Right renal pelvis (tissue), 4 donors: ENCODE measurements around the gene CCL5. TPM values are rescaled to one million over a fixed set of nuclear protein-coding genes. Genes with fewer than 3 reads are reported as not detected.

Experiments used
- polyA plus RNA-seq, 4 donors: library from polyadenylated mRNA; unstranded; fragments of 120-200 nt; gene quantifications; one replicate each; pipeline ENCODE4 v1.2.1, GENCODE V29; 2013; ENCODE audit not compliant: insufficient read length in 4 of 4

CCL5 gene
- polyA plus RNA-seq, 4 donors: 1.00 to 2.1 (median 1.5) TPM

Other genes starting within 250 kb of the CCL5 start
- 10 to 100 TPM; 12.2 to 14.0 (median 12.5) TPM for gene RASL10B, start 148.7 kb downstream of the CCL5 start, polyA plus RNA-seq
- gene GAS2L2, start 127.1 kb downstream of the CCL5 start, polyA plus RNA-seq: under 1 TPM in 2 of 4 donors, not detected in 2; 0.05 to 0.07 TPM
- under 1 TPM in 3 of 4 donors, not detected in 1; 0.08 to 0.22 (median 0.20) TPM for gene C17orf50, start 119.5 kb downstream of the CCL5 start, polyA plus RNA-seq
- 1 to 10 TPM; 1.3 to 2.2 (median 1.5) TPM for gene MMP28, start 84.7 kb downstream of the CCL5 start, polyA plus RNA-seq
- gene TAF15, start 70.9 kb downstream of the CCL5 start, polyA plus RNA-seq: 100 to 1,000 TPM; 194 to 227 (median 224) TPM
- under 1 TPM in 2 of 4 donors, not detected in 2; 0.06 to 0.10 TPM for gene HEATR9, start 11.5 kb downstream of the CCL5 start, polyA plus RNA-seq
- 1 to 10 TPM; 1.5 to 4.2 (median 2.7) TPM for gene RDM1, start 50.4 kb upstream of the CCL5 start, polyA plus RNA-seq
- not detected for gene LYZL6, start 63.4 kb upstream of the CCL5 start, polyA plus RNA-seq
- under 1 TPM; 0.09 to 0.39 (median 0.20) TPM for gene CCL16, start 101.1 kb upstream of the CCL5 start, polyA plus RNA-seq
- gene CCL14, start 106.4 kb upstream of the CCL5 start, polyA plus RNA-seq: 10 to 100 TPM; 15.2 to 27.2 (median 18.9) TPM
- gene CCL15, start 121.2 kb upstream of the CCL5 start, polyA plus RNA-seq: 10 to 100 TPM in 1 of 4 donors, 1 to 10 TPM in 3; 7.7 to 10.0 (median 8.3) TPM
- under 1 TPM in 2 of 4 donors, not detected in 2; 0.35 to 0.48 TPM for gene CCL23, start 137.6 kb upstream of the CCL5 start, polyA plus RNA-seq
- not detected for gene CCL18, start 183.9 kb upstream of the CCL5 start, polyA plus RNA-seq
- gene CCL3, start 209.8 kb upstream of the CCL5 start, polyA plus RNA-seq: 1 to 10 TPM in 3 of 4 donors, under 1 TPM in 1; 0.13 to 6.6 (median 3.5) TPM
- gene CCL4, start 223.5 kb upstream of the CCL5 start, polyA plus RNA-seq: 1 to 10 TPM in 2 of 4 donors, under 1 TPM in 2; 0.38 to 3.2 (median 1.3) TPM